Measurements from ENCODE around the gene C1QL2. TPM values are rescaled to one million over a fixed set of nuclear protein-coding genes. Genes with fewer than 3 reads are reported as not detected.

C1QL2 gene
- total and polyA plus RNA-seq, 2 experiments from 2014 or later: 0.30 TPM; not detected in 1

GRCh38 chr2:119117408-119117807 lies 41.1 kb downstream of the C1QL2 start:
- Histone ChIP-seq H3K4me1 (ENCODE audit: low read depth) (no peaks in the 10 kb centered on the region), H3K27ac (no peak overlapping the region), H3K4me3 (no peak overlapping the region), H3K9me3 (ENCODE audit: low read depth) (no peaks in the 10 kb centered on the region), H3K36me3 (no peaks in the 10 kb centered on the region), H3K27me3 (peaks cover 30% of the 10 kb centered on the region)
- DNase-seq (ENCODE audit: low read depth in 1 of 2, low spot score in 1 of 2): no peak
- TF ChIP-seq, protein P1, sequence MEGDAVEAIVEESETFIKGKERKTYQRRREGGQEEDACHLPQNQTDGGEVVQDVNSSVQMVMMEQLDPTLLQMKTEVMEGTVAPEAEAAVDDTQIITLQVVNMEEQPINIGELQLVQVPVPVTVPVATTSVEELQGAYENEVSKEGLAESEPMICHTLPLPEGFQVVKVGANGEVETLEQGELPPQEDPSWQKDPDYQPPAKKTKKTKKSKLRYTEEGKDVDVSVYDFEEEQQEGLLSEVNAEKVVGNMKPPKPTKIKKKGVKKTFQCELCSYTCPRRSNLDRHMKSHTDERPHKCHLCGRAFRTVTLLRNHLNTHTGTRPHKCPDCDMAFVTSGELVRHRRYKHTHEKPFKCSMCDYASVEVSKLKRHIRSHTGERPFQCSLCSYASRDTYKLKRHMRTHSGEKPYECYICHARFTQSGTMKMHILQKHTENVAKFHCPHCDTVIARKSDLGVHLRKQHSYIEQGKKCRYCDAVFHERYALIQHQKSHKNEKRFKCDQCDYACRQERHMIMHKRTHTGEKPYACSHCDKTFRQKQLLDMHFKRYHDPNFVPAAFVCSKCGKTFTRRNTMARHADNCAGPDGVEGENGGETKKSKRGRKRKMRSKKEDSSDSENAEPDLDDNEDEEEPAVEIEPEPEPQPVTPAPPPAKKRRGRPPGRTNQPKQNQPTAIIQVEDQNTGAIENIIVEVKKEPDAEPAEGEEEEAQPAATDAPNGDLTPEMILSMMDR (IDR thresholded peaks at IDR 0.05; ENCODE audit: low read depth, low read length): no peak

DNA sequence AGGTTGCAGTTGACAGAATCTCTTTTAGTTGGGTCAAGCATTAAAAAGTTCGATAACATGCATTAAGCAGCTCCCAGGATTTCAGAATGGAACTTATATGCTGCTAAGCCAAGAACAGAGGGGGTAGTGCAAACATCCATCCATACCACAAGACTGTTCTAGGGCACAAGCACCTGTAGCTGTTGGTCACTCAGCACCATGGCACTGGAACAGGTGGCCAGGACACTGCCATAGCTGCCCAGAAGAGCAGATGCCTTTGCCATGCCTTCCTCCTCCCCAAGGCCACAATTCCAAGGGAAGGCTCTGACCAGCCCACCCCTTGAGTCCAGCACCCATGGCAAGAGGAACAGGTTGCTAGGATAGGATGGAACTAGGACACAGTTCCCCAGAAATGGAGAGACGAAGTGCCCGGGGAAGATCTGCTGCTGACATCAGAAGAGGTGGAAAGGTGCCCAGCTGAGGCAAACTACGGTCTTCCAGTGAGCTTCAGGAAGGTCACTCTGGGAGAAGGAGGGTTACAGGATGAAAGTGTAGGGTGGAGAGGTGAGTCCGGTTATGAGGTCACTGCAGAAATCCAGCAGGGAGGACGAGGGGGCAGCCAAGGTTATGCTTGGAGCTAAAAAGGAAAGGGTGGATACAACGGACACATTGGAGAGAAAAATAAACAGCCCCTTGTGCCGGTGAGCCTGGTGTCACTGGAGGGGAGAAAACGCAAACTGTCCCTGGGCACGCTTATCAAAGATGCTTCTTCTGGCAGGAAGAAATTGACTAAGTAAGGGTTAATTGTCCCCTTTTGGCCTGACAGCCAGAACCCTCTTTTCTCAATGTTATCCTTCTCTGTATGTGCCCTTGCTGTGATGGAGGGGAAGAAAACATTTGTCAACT lies 41.9 kb downstream of the C1QL2 start:
- no peak for DNase-seq (ENCODE audit: low read depth in 1 of 2, low spot score in 1 of 2)
- Histone ChIP-seq H3K4me3 (no peak overlapping the region), H3K27me3 (peaks cover 30% of the 10 kb centered on the region), H3K4me1 (ENCODE audit: low read depth) (no peaks in the 10 kb centered on the region), H3K9me3 (ENCODE audit: low read depth) (no peaks in the 10 kb centered on the region), H3K36me3 (no peaks in the 10 kb centered on the region), H3K27ac (no peak overlapping the region)
- TF ChIP-seq, protein P1 (IDR thresholded peaks at IDR 0.05; ENCODE audit: low read depth, low read length): no peak

- TF ChIP-seq, protein P1 (IDR thresholded peaks at IDR 0.05; ENCODE audit: low read depth, low read length): no peak
- no peaks in the 10 kb centered on the region for H3K4me1 ChIP-seq (ENCODE audit: low read depth)
- DNase-seq (ENCODE audit: low read depth in 1 of 2, low spot score in 1 of 2): no peak
- no peaks in the 10 kb centered on the region for H3K36me3 ChIP-seq
- peaks cover 21% of the 10 kb centered on the region for H3K27me3 ChIP-seq
- H3K4me3 ChIP-seq: no peak overlapping the region
- no peaks in the 10 kb centered on the region for H3K9me3 ChIP-seq (ENCODE audit: low read depth)
- H3K27ac ChIP-seq: no peak overlapping the region
These were observed 44.3 kb downstream of the C1QL2 start for GRCh38 chr2:119114266-119114665.

DNA sequence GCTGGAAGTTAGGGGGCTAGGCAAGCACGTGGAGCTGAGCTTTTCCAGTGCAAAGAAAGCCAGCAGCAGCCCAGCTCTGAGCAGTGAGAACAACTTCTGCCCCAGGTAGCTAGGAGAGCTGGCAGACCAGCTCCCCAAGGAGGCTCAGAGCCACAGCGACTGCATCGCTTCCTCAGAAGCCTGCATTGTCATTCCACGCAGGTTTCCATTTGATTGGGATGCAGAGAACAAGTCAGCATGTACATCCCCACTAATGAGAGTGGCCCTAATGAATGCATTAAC lies 45.1 kb downstream of the C1QL2 start:
- TF ChIP-seq, protein P1 (IDR thresholded peaks at IDR 0.05; ENCODE audit: low read depth, low read length): no peak
- Histone ChIP-seq H3K4me3 (no peak overlapping the region), H3K27me3 (peaks cover 15% of the 10 kb centered on the region), H3K27ac (no peak overlapping the region), H3K9me3 (ENCODE audit: low read depth) (no peaks in the 10 kb centered on the region), H3K36me3 (no peaks in the 10 kb centered on the region), H3K4me1 (ENCODE audit: low read depth) (no peaks in the 10 kb centered on the region)
- no peak for DNase-seq (ENCODE audit: low read depth in 1 of 2, low spot score in 1 of 2)

GRCh38 chr2:119112770-119113488 lies 45.6 kb downstream of the C1QL2 start:
- no peaks in the 10 kb centered on the region for H3K9me3 ChIP-seq (ENCODE audit: low read depth)
- no peak overlapping the region for H3K27ac ChIP-seq
- DNase-seq (ENCODE audit: low read depth in 1 of 2, low spot score in 1 of 2): no peak
- TF ChIP-seq, protein P1 (IDR thresholded peaks at IDR 0.05; ENCODE audit: low read depth, low read length): no peak
- H3K27me3 ChIP-seq: peaks cover 14% of the 10 kb centered on the region
- no peaks in the 10 kb centered on the region for H3K36me3 ChIP-seq
- no peak overlapping the region for H3K4me3 ChIP-seq
- H3K4me1 ChIP-seq (ENCODE audit: low read depth): no peaks in the 10 kb centered on the region

Data from cardiac muscle cell (in vitro differentiated cells and primary cell).